HG02970 (cell line): ENCODE results near the gene ZNF776.
"Not testable (repeated sequence)": the region's sequence is repeated elsewhere in the genome, so short reads cannot be mapped to it uniquely, and the experiment has no call there.

Source experiments
- ATAC-seq: cut with Tn5 transposase; IDR thresholded peaks from one replicate; pipeline ENCODE4 v1.9.1; 2021; ENCODE audit warnings: mild to moderate bottlenecking, moderate library complexity, moderate number of reproducible peaks; ENCODE audit not compliant: unreplicated experiment, low FRiP score

ZNF776 gene

DNA sequence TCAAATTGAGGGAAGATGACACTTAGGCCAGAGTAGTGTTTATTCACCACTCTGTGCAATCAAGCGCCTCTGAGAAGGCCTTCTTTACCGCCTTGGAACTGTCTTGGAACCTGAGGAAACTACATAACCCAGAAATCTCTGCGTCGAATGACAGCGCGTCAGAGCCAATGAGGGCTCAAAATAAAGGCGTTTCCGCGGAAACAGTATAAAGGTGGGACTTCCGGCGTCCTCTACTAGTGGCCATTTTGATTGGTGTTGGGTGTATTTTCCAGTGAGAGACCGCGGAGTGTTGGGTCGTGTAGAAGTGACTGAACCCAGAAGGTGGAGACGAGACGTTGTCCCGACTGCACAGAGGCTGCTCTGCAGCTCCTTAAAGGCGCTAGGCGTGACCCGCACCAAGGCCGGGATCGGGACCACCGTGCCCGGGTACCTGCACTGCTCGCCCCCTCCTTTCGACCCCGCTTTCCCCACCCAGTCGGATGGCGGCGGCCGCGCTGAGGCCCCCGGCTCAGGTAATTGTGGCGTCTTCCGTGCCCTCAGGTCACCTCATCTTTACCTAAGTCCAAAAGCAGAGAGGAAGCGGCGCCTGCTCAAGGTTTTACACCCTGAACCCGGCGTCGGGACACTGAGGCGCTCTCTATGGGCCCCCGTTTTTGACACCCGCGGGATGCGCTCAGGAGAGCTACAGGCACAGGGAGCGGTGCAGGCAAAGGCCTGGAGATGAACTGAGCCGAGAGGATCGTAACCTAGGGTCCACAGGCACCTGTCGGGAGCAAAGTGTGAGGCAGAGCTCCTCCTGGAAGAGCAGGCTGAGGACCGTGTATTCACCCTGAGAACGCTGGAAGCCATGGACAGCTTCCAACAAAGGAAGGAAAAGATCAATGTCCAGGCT lies at the start of gene ZNF776:
TSS of gene ZNF776 (plus strand) at position 236 of the 892 bp plus-strand sequence. CDS start at position 480, 244 bp downstream.
- ATAC-seq, result peak; percentile 87

DNA sequence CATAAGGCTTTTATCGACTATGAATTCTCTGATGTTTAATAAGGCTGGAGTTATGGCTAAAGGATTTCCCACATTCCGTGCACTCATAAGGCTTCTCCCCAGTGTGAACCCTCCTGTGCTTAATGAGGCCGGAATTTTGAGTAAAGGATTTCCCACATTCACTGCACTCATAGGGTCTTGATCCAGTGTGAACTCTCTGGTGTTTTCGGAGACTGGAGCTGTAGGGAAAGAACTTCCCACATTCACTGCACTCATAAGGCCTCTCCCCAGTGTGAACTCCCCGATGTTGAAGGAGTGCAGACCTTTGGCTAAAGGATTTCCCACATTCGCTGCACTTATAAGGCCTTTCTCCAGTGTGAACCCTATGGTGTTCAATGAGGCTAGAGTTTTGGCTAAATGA lies 45.0 kb upstream of the ZNF776 start:
- no peak for ATAC-seq

DNA sequence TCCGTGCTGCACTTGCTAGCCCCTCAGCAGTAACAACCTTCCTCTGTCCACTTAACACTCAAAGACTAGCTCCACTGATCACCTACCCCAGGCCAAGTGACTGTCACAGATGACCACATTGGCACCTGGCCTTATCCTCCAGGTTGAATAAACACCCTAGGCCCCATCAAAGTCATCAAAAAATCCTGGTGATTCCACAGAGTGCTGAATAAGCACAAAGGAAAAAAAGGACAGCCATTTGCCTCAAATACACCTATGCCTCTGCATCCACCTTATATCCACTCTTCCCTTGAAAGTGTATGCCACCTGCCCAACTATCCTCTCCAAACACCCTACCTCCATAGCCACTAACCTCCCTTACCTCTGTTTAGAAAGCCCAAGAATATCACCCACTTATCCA lies 40.3 kb upstream of the ZNF776 start:
- no peak for ATAC-seq

DNA sequence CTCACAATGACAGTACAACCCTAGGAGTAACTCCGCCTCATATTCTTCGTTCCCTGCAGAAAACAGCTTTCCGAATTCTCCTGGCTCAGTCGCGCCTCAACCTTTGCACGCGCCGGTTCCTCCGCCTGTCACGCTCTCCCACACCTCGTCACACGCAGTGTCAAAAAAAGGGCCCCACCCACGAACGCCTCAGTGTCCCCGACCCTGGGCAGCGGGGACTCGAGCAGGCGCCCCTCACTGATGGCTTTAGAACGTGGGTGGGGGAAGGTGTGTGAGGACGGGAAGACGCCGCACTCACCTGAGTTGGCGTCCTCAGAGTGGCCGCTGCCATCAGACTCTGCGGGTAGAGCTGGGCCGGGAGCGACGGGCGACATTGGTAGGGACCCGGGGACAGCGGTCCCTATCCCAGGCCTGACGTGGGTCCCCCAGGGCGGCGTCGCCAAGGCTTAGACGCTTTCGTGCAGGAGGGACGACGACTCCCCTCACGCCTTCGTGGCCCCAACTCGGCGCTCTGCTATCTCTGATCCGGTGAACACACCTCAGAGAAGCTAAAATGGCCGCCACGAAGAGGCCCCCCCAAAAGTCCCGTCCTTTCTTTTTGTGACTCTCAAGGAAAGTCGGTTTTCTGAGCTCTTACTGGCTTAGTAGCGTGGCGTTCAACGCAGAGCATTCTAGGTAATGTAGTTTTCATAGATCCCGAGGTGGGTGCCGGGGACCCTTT lies 37.8 kb upstream of the ZNF776 start, which contains the start of gene ZNF154:
TSS of gene ZNF154 (minus strand) at position 564 of the 721 bp plus-strand sequence. CDS start at position 331, 233 bp downstream.
- no peak for ATAC-seq

DNA sequence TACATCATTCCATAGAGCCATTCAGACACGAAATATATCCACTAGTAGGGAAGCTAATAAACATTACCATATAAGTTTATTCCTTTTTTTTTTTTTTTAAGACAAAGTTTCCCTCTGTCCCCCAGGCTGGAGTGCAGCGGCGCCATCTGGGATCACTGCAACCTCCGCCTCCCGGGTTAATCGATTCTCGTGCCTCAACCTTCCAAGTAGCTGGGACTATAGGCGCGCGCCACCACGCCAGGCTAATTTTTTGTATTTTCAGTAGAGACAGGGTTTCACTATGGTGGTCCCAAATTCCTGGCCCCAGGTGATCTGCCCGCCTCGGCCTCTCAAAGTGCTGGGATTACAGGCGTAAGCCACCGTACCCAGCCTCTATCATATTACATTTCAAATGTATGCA lies 37.0 kb upstream of the ZNF776 start:
- ATAC-seq, result no peak

DNA sequence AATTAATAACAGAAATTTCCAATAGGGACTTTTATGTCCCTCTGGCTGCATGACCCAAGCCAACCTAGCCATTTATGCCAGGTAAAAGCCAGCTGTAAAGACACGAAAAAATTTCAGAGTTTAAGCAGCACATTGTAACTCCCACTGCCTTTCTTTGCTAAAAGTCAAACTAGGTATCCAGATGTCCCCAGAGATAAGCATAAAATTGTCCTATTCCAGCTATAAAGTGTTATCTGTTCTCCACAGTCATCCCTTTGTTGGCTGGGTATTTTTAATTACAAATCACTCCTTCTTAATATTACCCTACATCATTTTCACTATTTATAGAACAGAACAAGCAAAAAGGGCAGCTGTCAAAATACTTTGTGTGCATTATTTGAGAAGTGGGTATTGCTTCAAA lies 34.4 kb upstream of the ZNF776 start:
- ATAC-seq, result no peak

DNA sequence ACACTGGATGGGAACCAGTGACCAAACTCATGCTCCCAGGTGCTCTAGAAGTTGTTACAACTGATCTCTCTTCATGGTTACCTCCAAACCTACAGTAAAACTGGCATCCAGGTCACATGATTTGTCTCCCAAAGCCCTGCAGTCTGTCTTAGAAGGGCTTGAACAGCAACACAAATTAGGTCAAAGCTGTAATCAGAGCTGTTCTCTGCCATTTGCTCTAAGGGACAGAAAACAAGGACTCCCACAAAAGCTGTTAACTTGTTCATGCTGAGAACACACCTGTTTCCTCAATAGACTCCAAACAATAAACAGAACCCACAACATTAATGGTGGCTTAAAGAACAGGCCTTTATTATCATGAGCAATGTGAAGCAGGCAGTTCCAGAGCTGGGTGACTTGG lies 27.2 kb upstream of the ZNF776 start:
- no peak for ATAC-seq

DNA sequence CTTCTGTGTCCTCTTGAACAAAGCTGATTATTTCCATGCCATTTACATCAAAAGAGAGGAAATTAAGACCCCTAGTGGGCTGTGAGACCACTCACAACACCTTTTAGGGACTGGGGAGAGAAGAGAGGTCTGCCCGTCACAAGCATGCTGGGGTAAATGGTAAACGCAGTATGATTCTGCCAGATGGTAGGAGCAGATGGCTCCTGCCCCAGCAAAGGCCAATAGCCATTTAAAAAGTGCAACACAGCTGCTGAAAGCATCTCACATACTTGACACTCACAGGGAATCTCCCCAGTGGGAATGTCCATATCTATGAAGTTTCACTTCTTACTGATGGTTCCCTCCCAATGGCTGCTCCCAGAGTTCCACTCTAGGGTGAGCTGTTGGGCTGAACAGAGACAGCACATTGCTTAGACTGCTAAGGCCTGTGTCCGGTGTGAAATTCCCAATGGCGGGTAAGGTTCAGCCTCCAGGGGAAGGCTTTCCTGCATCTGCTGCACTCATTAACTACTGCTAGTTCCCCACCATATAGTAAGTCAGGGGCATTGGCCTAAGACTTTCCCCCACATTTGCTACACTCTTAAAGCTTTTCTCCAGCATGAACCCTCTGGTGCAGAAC lies 26.6 kb upstream of the ZNF776 start:
- ATAC-seq, result no peak

DNA sequence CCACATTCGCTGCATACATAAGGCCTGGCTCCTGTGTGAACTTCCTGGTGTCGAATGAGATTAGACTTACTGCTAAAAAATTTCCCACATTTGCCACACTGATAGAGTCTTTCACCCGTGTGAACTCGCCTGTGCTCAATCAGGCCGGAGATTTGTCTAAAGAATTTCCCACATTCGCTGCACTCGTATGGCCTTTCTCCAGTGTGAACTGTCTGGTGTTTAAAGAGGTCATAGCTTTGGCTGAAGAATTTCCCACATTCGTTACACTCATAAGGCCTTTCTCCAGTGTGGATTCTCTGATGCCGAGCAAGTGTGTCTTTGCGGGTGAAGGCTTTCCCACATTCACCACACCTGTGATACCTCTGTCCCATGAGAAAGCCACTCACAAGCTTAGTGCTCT lies 25.7 kb upstream of the ZNF776 start:
- ATAC-seq, result no peak

DNA sequence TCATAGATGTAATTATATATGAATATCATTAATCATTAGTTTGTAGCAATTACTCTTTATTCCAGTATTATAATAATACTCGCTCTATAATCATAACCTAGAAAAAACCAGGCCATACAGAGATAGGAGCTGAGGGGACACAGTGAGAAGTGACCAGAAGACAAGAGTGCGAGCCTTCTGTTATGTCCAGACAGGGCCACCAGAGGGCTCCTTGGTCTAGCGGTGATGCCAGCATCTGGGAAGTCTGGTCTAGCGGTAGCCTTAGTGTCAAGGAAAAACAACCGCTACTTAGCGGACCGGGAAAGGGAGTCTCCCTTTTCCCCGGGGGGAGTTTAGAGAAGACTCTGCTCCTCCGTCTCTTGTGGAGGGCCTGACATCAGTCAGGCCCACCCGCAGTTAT lies 8.3 kb upstream of the ZNF776 start:
- ATAC-seq, result not testable (repeated sequence)

DNA sequence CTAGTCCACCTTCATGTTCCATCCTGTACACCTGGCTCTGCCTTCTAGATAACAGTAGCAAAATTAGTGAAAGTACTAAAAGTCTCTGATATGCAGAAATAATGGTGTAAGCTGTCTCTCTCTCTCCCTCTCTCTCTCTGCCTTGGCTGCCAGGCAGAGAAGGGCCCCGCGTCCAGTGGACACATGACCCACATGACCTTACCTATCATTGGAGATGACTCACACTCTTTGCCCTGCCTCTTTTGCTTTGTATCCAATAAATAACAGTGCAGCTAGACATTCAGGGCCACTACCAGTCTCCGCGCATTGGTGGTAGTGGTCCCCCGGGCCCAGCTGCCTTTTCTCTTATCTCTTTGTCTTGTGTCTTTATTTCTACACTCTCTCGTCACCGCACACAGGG lies 7.8 kb upstream of the ZNF776 start:
- ATAC-seq, result not testable (repeated sequence)

DNA sequence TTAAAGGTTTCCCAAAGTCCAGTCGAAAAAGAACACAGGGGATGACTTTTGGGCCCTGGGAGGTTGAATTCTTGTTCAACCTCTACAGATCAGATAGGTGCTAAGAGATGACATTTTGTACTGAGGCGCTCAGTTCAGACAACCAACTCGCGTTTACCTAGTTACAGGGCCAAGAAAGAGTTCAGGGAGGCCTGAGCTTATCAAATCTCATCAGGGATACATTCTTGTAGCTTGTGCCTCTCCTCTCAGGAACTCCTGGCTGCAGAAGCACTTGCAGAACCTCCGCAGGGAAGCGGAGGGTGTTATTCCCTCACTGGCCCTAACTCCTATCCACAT lies 825 bp downstream of the ZNF776 start:
- no peak for ATAC-seq

DNA sequence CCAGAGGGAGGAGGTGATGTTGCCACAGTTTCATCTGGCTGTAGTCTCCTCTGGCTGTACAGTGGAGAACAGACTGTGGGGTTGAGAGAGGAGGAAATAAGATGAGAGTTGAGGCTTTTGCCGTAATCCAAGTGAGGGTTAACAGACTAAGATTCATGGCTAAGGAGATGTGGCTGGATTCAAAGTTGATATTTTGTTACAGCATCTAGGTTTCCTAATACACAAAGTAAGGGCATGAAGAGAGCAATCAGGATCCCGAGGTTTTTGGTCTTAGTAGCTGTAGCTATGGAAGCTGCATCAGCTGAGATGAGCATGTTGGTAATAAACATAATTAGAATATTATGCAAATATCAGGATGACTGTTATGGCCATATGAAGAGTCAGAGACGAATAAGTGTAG lies 1.4 kb downstream of the ZNF776 start:
- no peak for ATAC-seq

DNA sequence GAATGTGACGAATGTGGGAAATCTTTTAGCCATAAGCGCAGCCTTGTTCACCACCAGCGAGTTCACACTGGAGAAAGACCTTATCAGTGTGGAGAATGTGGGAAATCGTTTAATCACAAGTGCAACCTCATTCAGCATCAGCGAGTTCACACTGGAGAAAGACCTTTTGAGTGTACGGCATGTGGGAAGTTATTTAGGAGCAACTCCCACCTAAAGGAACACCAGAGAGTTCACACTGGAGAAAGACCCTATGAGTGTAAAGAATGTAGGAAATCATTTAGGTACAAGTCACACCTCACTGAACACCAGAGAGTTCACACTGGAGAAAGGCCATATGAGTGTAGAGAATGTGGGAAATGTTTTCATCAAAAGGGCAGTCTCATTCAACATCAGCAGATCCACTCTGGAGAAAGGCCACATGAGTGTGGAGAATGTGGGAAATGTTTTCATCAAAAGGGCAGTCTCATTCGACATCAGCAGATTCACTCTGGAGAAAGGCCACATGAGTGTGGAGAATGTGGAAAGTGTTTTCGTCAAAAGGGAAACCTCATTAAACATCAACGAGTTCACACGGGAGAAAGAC lies 7.6 kb downstream of the ZNF776 start:
- ATAC-seq, result no peak

DNA sequence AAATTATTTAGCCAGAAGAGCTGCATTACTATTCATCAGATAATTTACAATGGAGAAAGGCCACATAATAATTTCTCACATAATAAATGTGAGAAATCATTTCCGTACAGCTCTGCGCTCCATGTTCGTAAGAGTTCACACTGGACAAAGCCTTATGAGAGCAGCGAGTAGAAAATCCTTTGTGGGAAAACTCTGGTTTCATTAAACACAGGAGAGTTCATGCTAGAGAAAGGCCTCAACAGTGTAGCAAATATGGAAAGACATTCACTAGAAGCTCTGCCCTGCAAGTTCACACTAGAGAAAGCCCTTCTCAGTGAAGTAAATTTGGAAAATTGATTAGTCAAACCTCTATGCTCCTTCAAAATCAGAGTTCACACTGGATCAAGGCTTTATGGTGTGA lies 8.4 kb downstream of the ZNF776 start:
- no peak for ATAC-seq

DNA sequence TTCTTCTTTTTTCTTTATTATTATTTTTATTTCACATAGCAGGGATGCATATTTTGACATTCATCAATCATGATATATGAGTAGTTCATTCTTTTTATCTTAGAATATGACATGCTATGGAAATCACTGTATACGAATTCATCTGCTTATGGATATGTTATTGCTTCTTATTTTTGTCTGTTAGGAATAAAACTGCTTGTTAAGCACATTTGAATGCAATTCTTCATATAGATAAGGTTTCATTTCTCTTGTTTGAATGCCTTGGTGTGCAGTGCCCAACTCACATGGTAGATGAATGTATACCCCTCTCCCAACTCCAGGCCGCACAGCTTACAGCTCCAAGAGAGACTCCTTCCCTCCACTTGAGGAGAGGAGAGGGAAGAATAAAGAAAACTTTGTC lies 11.3 kb downstream of the ZNF776 start:
- no peak for ATAC-seq

DNA sequence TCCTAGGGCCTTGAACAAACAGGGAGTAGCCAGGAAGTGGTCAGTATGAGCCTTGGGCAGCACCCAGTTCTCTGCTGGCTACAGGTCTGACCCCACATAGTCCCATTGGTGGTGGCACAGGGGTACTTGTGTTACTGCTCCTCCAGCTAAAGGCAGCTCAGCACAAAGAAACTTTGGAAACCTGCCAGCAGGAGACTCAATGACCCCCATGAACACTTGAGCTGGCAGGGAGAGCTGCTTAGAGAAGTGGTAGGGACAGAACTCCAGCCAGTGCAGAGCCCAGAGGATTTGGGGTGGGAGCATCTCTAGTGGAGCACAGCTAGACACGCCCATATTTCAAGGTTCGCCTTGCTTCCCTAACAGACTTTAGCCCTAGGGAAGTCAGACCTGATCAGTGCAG lies 12.5 kb downstream of the ZNF776 start:
- no peak for ATAC-seq

DNA sequence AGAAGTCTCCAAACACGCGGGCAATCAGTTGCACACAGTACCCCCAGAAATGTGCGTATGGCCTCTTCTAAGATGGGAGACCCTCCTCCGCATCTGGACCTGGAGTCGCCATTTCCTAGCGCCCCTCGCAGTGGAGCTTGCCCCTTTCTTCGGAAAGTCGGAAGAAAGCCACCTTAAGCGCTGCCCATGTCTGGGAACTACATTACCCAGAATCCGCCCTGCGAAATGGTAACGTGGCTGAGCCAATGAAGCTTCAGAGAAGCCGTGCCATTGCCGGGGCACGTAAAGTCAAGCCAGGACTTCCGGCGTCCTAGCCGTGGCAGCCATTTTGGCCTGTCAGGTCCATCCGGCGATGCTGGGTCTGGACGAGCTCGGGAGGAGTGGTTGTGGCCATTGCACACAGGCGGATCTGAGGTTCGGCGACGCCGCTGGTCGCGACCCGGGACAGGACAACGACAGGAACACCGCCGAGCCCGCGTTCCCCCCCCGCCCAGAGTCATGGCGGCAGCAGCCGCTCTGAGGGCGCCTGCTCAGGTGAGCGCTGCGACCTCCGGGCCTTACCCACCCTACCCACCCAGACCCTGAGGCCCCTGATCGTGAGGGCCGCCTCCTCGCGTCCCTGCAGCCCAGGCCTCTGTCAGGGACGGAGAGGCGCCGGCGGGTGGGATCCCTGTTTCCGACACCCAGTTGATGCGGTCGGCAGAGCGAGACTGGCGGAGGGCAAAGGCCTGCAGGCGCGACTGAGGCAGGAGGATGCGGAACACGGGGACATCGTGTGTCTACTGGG lies 22.9 kb downstream of the ZNF776 start, which contains the start of gene ZNF586:
TSS of gene ZNF586 (plus strand) at position 332 of the 787 bp plus-strand sequence. CDS start at position 499, 167 bp downstream.
- ATAC-seq, result peak; percentile 90

DNA sequence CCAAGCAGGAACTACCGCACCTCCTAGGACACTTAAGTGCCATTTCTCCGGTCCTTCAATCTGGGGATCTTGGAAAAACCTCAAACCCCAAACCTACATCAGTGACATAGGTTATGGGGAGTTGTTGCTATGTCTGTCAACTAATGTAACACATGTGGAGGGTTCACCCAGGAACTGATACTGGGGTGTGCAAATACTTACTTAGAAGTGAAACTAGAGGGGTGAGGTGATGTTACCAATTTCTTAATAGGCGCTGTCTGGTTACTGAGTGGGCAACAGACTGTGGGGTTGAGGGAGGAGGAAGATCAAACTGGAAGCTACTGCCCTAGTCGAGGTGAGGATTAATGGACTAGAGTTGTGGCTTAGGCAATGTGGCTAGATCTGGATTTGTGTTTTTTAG lies 24.8 kb downstream of the ZNF776 start:
- no peak for ATAC-seq

DNA sequence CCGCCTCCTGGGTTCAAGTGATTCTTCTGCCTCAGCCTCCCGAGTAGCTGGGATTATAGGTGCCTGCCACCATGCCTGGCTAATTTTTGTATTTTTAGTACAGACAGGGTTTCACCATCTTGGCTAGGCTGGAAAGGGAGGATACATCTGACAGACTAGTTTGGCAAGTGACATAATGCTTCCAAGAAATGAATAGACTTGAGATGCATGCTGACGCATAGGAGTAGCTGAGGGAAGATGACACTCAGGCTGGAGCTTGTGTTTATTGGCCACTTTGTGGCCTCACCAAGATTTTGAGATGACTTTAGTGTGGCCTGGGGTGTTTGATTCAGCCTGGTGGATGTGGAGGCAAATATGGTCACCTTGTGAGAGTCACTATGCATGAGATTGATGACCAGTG lies 26.9 kb downstream of the ZNF776 start:
- ATAC-seq, result no peak
